CD4-positive, CD25-positive, alpha-beta regulatory T cell (primary cell): Measurements from ENCODE around the gene DOCK11. TPM values are rescaled to one million over a fixed set of nuclear protein-coding genes. Genes with fewer than 3 reads are reported as not detected.
A peak's percentile ranks its signal among the peaks of the same experiment; 100 is the strongest.

ENCODE experiments used
- ATAC-seq, 2 donors: fragments of 150-1000 bp; cut with Tn5 transposase; one replicate each; pipeline ENCODE4 v1.10.0; 2021; ENCODE audit warnings: low read depth in 2 of 2, moderate number of reproducible peaks in 2 of 2, moderate library complexity in 1 of 2
- DNase-seq, 3 donors: peaks; one replicate each; pipeline versions ENCODE4 v3.0.0 to v3.0.0-alpha.2; 2012 to 2022; ENCODE audit warnings: mixed read lengths in 1 of 3
- H3K27ac ChIP-seq: one replicate; pipeline ENCODE4 v1.7.0; 2013; ENCODE audit warnings: mild to moderate bottlenecking, low read length; ENCODE audit not compliant: insufficient read depth, poor library complexity, severe bottlenecking
- H3K27me3 ChIP-seq: one replicate; pipeline ENCODE4 v1.7.0; 2013; ENCODE audit warnings: low read length; ENCODE audit not compliant: control insufficient read depth, insufficient read depth
- H3K36me3 ChIP-seq: one replicate; pipeline ENCODE4 v1.7.0; 2013; ENCODE audit warnings: mild to moderate bottlenecking, low read length, moderate library complexity; ENCODE audit not compliant: control insufficient read depth, insufficient read depth
- H3K4me1 ChIP-seq: 2 replicates; pipeline ENCODE4 v1.7.0; 2013; ENCODE audit warnings: mild to moderate bottlenecking, low read length; ENCODE audit not compliant: insufficient read depth, control insufficient read depth, poor library complexity, severe bottlenecking
- H3K4me3 ChIP-seq: one replicate; pipeline ENCODE4 v1.7.0; 2013; ENCODE audit warnings: low read depth, mild to moderate bottlenecking, low read length, moderate library complexity
- H3K9me3 ChIP-seq, 2 experiments: 1 replicate in 1 of 2; 2 replicates in 1 of 2; pipeline ENCODE4 v1.7.0; 2013; ENCODE audit warnings: low read length in 2 of 2, mild to moderate bottlenecking in 1 of 2, moderate library complexity in 1 of 2; ENCODE audit not compliant: control insufficient read depth in 2 of 2
- H3K27ac Mint-ChIP-seq, 3 donors: one replicate each; pipeline ENCODE4 v1.8.0; 2020 to 2022; ENCODE audit warnings: mild to moderate bottlenecking in 3 of 3, mixed read lengths in 3 of 3, moderate library complexity in 2 of 3
- H3K27me3 Mint-ChIP-seq: one replicate; pipeline ENCODE4 v1.8.0; 2022; ENCODE audit warnings: mild to moderate bottlenecking, mixed read lengths
- H3K36me3 Mint-ChIP-seq: one replicate; pipeline ENCODE4 v1.8.0; 2020; ENCODE audit warnings: mixed read lengths
- H3K4me1 Mint-ChIP-seq, 4 donors: one replicate each; pipeline ENCODE4 v1.8.0; 2020 to 2022; ENCODE audit warnings: mixed read lengths in 4 of 4, mild to moderate bottlenecking in 1 of 4
- H3K4me3 Mint-ChIP-seq, 4 donors: one replicate each; pipeline ENCODE4 v1.8.0; 2020 to 2022; ENCODE audit warnings: mild to moderate bottlenecking in 4 of 4, mixed read lengths in 4 of 4, moderate library complexity in 3 of 4
- H3K9me3 Mint-ChIP-seq, 7 donors: one replicate each; pipeline ENCODE4 v1.8.0; 2020 to 2022; ENCODE audit warnings: mixed read lengths in 7 of 7, mild to moderate bottlenecking in 3 of 7, moderate library complexity in 2 of 7
- polyA plus RNA-seq, 4 donors: library from polyadenylated mRNA; unstranded; fragments of 300-500 nt; fragmentation: Illumina TruSeq; gene quantifications; one replicate each; pipeline ENCODE4 v1.2.3, GENCODE V29; 2021
- total RNA-seq: library from RNA; stranded (reverse); gene quantifications from one replicate; pipeline ENCODE4 v1.2.3, GENCODE V29; 2022

Gene DOCK11
- total and polyA plus RNA-seq, 5 donors from 2014 or later = 26.5 to 126 (median 35.2) TPM

DNA sequence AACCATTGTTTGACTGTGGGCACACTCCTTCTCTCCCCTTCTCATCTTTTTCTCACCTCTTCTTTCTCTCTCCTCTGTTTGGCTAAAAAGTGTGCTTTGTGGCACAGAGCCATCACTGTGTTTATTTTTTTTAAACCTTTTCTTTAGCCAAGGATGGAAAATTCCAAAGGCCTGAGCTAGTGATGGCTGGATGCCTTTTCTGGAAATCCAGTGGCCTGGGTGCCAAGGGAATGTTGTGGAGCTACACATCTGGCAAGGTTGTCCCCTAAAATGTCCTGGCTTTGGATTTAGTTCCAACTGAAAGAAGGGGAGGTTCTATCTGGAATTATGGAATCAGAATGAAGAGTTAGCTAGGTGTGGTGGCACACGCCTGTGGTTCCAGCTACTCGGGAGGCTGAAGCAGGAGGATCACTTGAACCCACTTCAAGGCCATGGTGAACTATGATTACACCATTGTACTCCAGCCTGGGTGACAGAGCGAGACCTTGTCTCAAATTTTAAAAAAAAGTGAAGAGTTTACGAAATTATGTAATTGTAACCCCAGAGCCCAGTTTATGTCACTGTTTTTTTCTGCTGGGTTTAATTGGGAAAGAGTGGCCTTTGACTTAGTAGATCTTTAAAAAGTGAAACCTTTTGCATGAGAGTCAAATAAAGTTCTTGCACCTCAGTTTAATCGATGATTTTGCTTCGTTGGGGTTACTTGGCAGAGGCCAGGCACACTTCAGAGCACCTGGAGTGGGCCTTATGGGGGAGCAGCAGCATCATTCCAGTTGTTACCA, 17.7 kb downstream of the DOCK11 start:
- Mint-ChIP-seq H3K4me3 (peak overlapping the region in 2 of 4 donors; percentile 29 to 68), H3K27me3 (no peaks in the 10 kb centered on the region), H3K27ac (peak overlapping the region; percentile 74 to 88 (median 84)), H3K4me1 (peaks cover 8 to 81% (median 41%) of the 10 kb centered on the region in 4 donors), H3K36me3 (peaks cover 22% of the 10 kb centered on the region), H3K9me3 (no peaks in the 10 kb centered on the region)
- H3K36me3 ChIP-seq = peaks cover 15% of the 10 kb centered on the region
- H3K9me3 ChIP-seq = no peaks in the 10 kb centered on the region
- peak overlapping the region; percentile 29 for H3K27ac ChIP-seq
- peaks cover 36% of the 10 kb centered on the region for H3K4me1 ChIP-seq
- ATAC-seq (no peak), DNase-seq (no peak)
- no peaks in the 10 kb centered on the region for H3K27me3 ChIP-seq
- H3K4me3 ChIP-seq = peak overlapping the region; percentile 7

DNA sequence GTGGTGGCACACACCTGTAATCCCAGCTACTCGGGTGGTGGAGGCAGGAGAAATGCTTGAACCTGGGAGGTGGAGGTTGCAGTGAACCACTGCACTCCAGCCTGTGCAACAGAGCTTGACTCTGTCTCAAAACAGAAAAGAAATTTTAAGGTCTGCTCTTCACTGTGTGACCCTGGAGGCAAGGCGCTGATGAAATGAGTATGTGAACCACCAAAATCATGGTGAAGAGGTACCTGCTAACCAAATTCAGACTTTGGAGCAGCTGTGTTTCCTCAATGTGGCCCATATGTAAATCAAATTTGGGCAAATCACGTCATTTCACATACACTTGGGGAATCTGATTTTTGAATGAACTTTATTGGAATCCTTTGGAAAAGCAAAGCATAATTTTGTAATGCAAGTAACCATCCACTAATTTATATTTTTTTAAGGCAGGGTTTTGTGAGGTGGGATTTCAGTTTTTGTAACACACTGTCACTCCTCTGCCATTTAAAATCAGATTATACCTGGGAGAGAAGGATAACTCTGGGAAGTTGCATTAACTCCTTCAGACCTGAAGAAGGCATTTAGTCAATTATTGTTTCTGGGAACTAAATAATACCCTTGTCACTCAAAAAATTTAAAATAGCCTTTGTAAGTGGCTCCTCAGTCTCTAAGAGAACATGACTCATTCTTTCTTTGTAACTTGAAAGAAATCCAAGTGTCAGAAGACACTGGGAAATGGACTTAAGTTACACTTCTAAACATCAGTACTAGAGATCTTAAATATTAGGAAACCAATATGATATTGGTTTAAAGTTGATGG, 24.0 kb downstream of the DOCK11 start:
- Histone ChIP-seq H3K9me3 (no peaks in the 10 kb centered on the region), H3K36me3 (peaks cover 10% of the 10 kb centered on the region), H3K27me3 (no peaks in the 10 kb centered on the region), H3K4me1 (peaks cover 63% of the 10 kb centered on the region), H3K4me3 (peak overlapping the region; percentile 52), H3K27ac (peak overlapping the region; percentile 67)
- Mint-ChIP-seq H3K36me3 (peaks cover 5% of the 10 kb centered on the region), H3K4me3 (peak overlapping the region in 2 of 4 donors; percentile 38 to 56), H3K4me1 (peaks cover 9 to 79% (median 42%) of the 10 kb centered on the region in 4 donors), H3K27ac (peak overlapping the region in 2 of 3 donors; percentile 48 to 88), H3K9me3 (no peaks in the 10 kb centered on the region), H3K27me3 (no peaks in the 10 kb centered on the region)
- DNase-seq = no peak
- no peak for ATAC-seq

DNA sequence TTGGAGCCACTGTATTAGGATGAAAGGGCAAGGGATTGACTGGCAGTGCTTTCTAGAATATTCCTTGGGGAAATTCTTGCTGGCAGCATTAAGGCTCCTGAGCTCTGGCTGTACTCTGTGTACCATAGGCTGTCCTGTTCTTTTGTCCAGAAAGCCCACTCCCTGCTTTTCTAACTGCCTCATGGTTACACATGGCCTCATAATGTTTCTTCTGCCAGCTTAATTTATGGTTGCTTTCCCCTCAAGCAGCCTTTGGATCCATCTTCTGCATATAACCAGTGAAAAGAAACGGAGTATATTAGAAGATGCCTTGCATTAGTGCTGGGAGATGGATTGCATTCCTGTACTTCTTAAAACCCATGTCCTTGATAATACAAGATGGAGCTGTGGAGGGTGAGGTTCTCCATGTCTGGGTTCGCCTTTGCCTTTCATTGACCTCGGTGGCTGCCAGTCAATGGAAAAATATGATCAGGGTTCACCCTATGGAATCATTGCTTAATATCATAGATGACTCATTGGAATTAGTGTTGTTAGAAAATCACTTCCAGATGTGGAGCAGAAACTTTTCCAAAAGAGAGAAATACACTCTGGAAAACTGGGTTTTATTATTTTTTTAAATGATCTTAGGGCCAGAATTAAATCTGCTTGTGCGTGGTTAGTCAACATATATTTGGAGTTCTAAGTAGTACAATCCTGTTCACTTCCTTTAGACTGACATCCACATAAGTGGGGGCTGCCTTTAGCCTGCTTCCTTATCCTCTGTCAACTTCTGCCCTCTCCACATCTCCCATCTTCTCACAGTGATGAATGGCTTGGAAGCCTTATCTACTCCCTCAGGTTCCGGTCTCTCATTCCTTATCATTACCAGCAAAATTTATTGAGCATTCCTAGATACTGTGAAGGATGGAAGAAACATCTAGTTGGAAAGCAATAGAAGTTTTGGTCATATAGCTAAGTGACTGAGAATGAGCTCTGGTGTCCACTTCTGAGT, 24.9 kb downstream of the DOCK11 start:
- no peak for ATAC-seq
- Histone ChIP-seq H3K9me3 (no peaks in the 10 kb centered on the region), H3K27me3 (no peaks in the 10 kb centered on the region), H3K36me3 (peaks cover 6% of the 10 kb centered on the region), H3K27ac (peak overlapping the region; percentile 67), H3K4me3 (peak overlapping the region; percentile 52), H3K4me1 (peaks cover 67% of the 10 kb centered on the region)
- no peak for DNase-seq
- Mint-ChIP-seq H3K27me3 (no peaks in the 10 kb centered on the region), H3K4me1 (peaks cover 9 to 78% (median 46%) of the 10 kb centered on the region in 4 donors), H3K4me3 (peak overlapping the region; percentile 5 to 45 (median 24)), H3K9me3 (no peaks in the 10 kb centered on the region), H3K36me3 (no peaks in the 10 kb centered on the region), H3K27ac (peak overlapping the region; percentile 57 to 98 (median 88))

DNA sequence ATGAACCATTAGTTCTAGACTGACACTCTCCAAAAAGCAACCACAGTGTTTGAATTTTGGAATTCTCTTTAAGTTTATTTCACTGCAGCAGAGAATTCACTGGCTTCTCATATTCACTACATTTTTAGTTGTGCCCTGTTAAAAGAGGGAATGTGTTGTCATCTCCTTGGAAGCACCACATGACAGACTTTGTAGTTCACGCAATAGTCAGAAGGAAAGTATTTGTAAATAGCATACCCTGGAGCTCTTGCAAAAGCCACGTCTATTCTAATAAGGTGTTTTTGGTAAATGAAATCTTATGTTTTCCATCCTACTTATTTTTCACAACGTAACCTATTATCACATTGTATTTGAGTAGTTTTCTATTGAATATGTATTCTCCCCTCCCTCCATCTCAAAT, 25.8 kb downstream of the DOCK11 start:
- H3K36me3 ChIP-seq = peaks cover 6% of the 10 kb centered on the region
- H3K9me3 ChIP-seq = no peaks in the 10 kb centered on the region
- peak overlapping the region; percentile 81 to 94 (median 88) for H3K27ac Mint-ChIP-seq
- H3K27me3 Mint-ChIP-seq = no peaks in the 10 kb centered on the region
- H3K4me1 ChIP-seq = peaks cover 76% of the 10 kb centered on the region
- H3K27ac ChIP-seq = peak overlapping the region; percentile 67
- ATAC-seq (no peak), DNase-seq (no peak)
- H3K27me3 ChIP-seq = no peaks in the 10 kb centered on the region
- H3K4me3 Mint-ChIP-seq = peak overlapping the region in 3 of 4 donors; percentile 45 to 67 (median 54)
- H3K9me3 Mint-ChIP-seq = no peaks in the 10 kb centered on the region
- H3K36me3 Mint-ChIP-seq = no peaks in the 10 kb centered on the region
- H3K4me3 ChIP-seq = peak overlapping the region; percentile 52
- H3K4me1 Mint-ChIP-seq = peaks cover 11 to 82% (median 52%) of the 10 kb centered on the region in 4 donors

DNA sequence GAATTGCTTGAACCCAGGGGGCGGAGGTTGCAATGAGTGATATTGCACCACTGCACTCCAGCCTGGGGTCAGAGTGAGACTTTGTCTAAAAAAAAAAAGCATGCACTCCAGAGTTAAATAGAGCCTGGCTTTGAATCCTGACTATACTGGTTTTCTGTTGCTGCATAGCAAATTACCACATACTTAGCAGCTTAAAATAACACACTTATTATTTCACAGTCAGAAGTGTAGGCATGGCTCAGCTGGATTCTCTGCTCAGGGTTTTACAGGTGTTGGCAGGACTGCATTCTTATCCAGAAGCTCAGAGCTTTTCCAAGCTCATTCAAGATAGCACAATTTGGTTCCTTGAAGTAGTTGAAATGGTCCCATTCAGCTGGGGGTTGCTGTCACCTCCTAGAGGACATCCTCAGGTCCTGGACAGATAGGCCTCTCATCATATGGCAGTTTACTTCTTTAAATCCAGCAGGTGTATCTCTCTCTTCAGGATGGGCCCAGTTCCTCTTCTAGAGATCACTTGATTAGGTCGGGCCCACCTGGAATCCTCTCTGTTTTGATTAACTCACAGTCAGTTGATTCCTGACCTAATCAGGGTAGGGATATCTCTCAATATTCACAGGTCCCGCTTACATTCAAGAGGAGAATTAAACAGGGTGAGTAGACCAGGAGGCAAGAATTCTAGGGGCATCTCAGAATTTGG, 26.8 kb downstream of the DOCK11 start:
- Histone ChIP-seq H3K9me3 (no peaks in the 10 kb centered on the region), H3K4me1 (peaks cover 85% of the 10 kb centered on the region), H3K27me3 (no peaks in the 10 kb centered on the region), H3K27ac (peak overlapping the region; percentile 90), H3K4me3 (peak overlapping the region; percentile 72), H3K36me3 (peaks cover 6% of the 10 kb centered on the region)
- Mint-ChIP-seq H3K27me3 (no peaks in the 10 kb centered on the region), H3K9me3 (no peaks in the 10 kb centered on the region), H3K27ac (peak overlapping the region; percentile 80 to 98 (median 88)), H3K4me3 (peak overlapping the region; percentile 42 to 76 (median 58)), H3K4me1 (peaks cover 17 to 91% (median 55%) of the 10 kb centered on the region in 4 donors), H3K36me3 (no peaks in the 10 kb centered on the region)
- DNase-seq = no peak
- ATAC-seq = no peak

DNA sequence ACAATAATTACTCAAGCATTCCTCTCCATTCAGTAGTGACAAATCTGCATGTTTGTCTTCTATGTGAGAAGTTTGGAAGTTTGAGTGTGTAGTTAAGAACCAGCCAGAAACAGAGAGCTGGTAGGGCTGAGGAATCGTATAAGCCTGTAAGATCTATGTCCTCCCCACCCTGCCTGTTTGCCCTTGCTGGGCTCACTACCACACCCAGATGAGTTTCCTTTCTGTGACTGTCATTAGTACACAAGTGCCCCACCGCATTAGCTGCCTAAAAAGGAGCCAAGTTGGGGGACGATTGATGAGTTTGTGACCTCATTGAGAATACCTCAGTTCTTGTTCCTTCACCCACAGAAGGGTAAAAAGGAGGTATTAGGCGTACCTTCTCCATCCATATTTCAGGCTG, 28.3 kb downstream of the DOCK11 start:
- H3K36me3 Mint-ChIP-seq = no peaks in the 10 kb centered on the region
- Histone ChIP-seq H3K27ac (peak overlapping the region; percentile 90), H3K4me1 (peaks cover 81% of the 10 kb centered on the region), H3K9me3 (no peaks in the 10 kb centered on the region), H3K4me3 (peak overlapping the region; percentile 72), H3K36me3 (peaks cover 6% of the 10 kb centered on the region), H3K27me3 (no peaks in the 10 kb centered on the region)
- no peaks in the 10 kb centered on the region for H3K27me3 Mint-ChIP-seq
- ATAC-seq (peak; percentile 83 to 86), DNase-seq (peak; percentile 42 to 87 (median 69))
- H3K27ac Mint-ChIP-seq = peak overlapping the region; percentile 80 to 98 (median 88)
- H3K9me3 Mint-ChIP-seq = no peaks in the 10 kb centered on the region
- H3K4me3 Mint-ChIP-seq = peak overlapping the region; percentile 29 to 84 (median 74)
- H3K4me1 Mint-ChIP-seq = peaks cover 18 to 92% (median 57%) of the 10 kb centered on the region in 4 donors
